B cell (primary cell): ENCODE results near the gene AKAP11. TPM values are rescaled to one million over a fixed set of nuclear protein-coding genes. Genes with fewer than 3 reads are reported as not detected.

Experiments used
- ATAC-seq: fragments of 200-7000 bp; cut with Tn5 transposase; one replicate; pipeline ENCODE4 v1.10.0; 2021; ENCODE audit warnings: low read depth, mild to moderate bottlenecking, moderate number of reproducible peaks, moderate library complexity
- CTCF ChIA-PET: fragments of 350-600 bp; sonication (Branson Sonifier 250); formaldehyde crosslinking; loops from one replicate; lab custom pipeline; 2021; ENCODE audit warnings: antibody characterized with exemption, inconsistent platforms; lab: Charles Lee
- POLR2A ChIA-PET: fragments of 350-600 bp; sonication (Branson Sonifier 250); formaldehyde crosslinking; loops from one replicate; lab custom pipeline; 2021; ENCODE audit warnings: antibody characterized with exemption; lab: Charles Lee
- DNase-seq: peaks from one replicate; pipeline ENCODE4 v3.0.0; 2013
- H2AFZ ChIP-seq: 2 replicates; pipeline ENCODE4 v1.6.1; 2012; ENCODE audit warnings: mild to moderate bottlenecking, low read depth, low read length; ENCODE audit not compliant: insufficient read depth, poor library complexity, severe bottlenecking
- H3K27ac ChIP-seq, 2 donors: 1 replicate in 1 of 2; 2 replicates in 1 of 2; pipeline ENCODE4 v1.5.1; 2012 to 2013; ENCODE audit warnings: low read length in 2 of 2, mild to moderate bottlenecking in 2 of 2, moderate library complexity in 1 of 2
- H3K27me3 ChIP-seq, 4 experiments: fragments of 200-600 bp in 1 of 4; sonication (generic) in 1 of 4; replicated peaks in 1 of 4; 1 replicate in 2 of 4; 2 replicates in 2 of 4; pipeline versions ENCODE4 v1.6.1 to v1.7.0; 2013 to 2016; ENCODE audit warnings: low read length in 3 of 4, mild to moderate bottlenecking in 2 of 4, mixed read lengths in 1 of 4, moderate library complexity in 1 of 4; ENCODE audit not compliant: insufficient read depth in 4 of 4, control insufficient read depth in 3 of 4; ENCODE audit errors: control extremely low read depth in 1 of 4
- H3K36me3 ChIP-seq, 2 experiments: replicated peaks in 1 of 2; 1 replicate in 1 of 2; 2 replicates in 1 of 2; pipeline versions ENCODE4 v1.6.1 to v1.7.1; 2013; ENCODE audit warnings: low read length in 1 of 2; ENCODE audit not compliant: insufficient read depth in 2 of 2, control insufficient read depth in 1 of 2; ENCODE audit errors: control extremely low read depth in 1 of 2, extremely low read depth in 1 of 2
- H3K4me1 ChIP-seq, 2 donors: fragments of 200-600 bp in 1 of 2; sonication (generic) in 1 of 2; 1 replicate in 1 of 2; 2 replicates in 1 of 2; pipeline versions ENCODE4 v1.5.1 to v1.6.1; 2013 to 2017; ENCODE audit warnings: low read length in 2 of 2; ENCODE audit not compliant: control insufficient read depth in 2 of 2, insufficient read depth in 2 of 2
- H3K4me2 ChIP-seq: replicated peaks from 2 replicates; pipeline ENCODE3; 2012; ENCODE audit warnings: mild to moderate bottlenecking, low read depth, low read length; ENCODE audit not compliant: poor library complexity, severe bottlenecking
- H3K4me3 ChIP-seq, 5 experiments: fragments of 200-600 bp in 1 of 5; sonication (generic) in 1 of 5; 1 replicate in 3 of 5; 2 replicates in 2 of 5; pipeline versions ENCODE4 v1.5.1 to v1.7.0; 2011 to 2016; ENCODE audit warnings: low read length in 4 of 5, mild to moderate bottlenecking in 4 of 5, low read depth in 2 of 5, control low read depth in 1 of 5, moderate library complexity in 1 of 5; ENCODE audit not compliant: insufficient read depth in 1 of 5; ENCODE audit errors: control extremely low read depth in 1 of 5, extremely low read depth in 1 of 5
- H3K79me2 ChIP-seq: fragments of 200-600 bp; sonication (generic); one replicate; pipeline ENCODE4 v1.6.0; 2016; ENCODE audit warnings: low read length; ENCODE audit not compliant: control insufficient read depth, insufficient read depth
- H3K9ac ChIP-seq: fragments of 200-600 bp; sonication (generic); 2 replicates; pipeline ENCODE4 v1.6.1; 2017; ENCODE audit warnings: mild to moderate bottlenecking, low read length, moderate library complexity
- H3K9me3 ChIP-seq, 3 donors: one replicate each; pipeline versions ENCODE4 v1.6.1 to v1.7.1; 2013; ENCODE audit warnings: low read length in 2 of 3; ENCODE audit not compliant: control insufficient read depth in 2 of 3, insufficient read depth in 1 of 3; ENCODE audit errors: control extremely low read depth in 1 of 3
- H4K20me1 ChIP-seq: 2 replicates; pipeline ENCODE4 v1.6.0; 2012; ENCODE audit warnings: mild to moderate bottlenecking, low read length; ENCODE audit not compliant: insufficient read depth, control insufficient read depth, poor library complexity, severe bottlenecking
- H3K27ac Mint-ChIP-seq: one replicate; pipeline ENCODE4 v1.8.0; 2021; ENCODE audit warnings: mixed read lengths
- H3K27me3 Mint-ChIP-seq: one replicate; pipeline ENCODE4 v1.8.0; 2021; ENCODE audit warnings: mixed read lengths
- H3K4me1 Mint-ChIP-seq: one replicate; pipeline ENCODE4 v1.8.0; 2021; ENCODE audit warnings: mixed read lengths
- H3K4me3 Mint-ChIP-seq: one replicate; pipeline ENCODE4 v1.8.0; 2021; ENCODE audit warnings: mixed read lengths
- H3K9me3 Mint-ChIP-seq: one replicate; pipeline ENCODE4 v1.8.0; 2022; ENCODE audit warnings: mixed read lengths; ENCODE audit not compliant: insufficient read depth
- CTCF ChIP-seq: fragments of 200-600 bp; IDR thresholded peaks from one replicate; pipeline ENCODE4 v1.8.0; 2022; ENCODE audit warnings: antibody characterized with exemption, mild to moderate bottlenecking
- EZH2 ChIP-seq: IDR thresholded peaks from 2 replicates; pipeline ENCODE4 v1.6.1; 2012; ENCODE audit warnings: borderline replicate concordance, low read depth, mild to moderate bottlenecking, moderate library complexity, low read length; ENCODE audit not compliant: insufficient read depth, poor library complexity, severe bottlenecking
- WGBS: methylation state at CpG from one replicate; pipeline ENCODE4 v1.1.5; 2013; ENCODE audit warnings: missing lambda C conversion rate; ENCODE audit not compliant: insufficient coverage; 5-methylcytosine and 5-hydroxymethylcytosine counted together
- intact Hi-C: fragments of 100-400 bp; cut with micrococcal nuclease; formaldehyde crosslinking; loops from one replicate; pipeline ENCODE4 v1.10.0; 2022
- polyA plus RNA-seq: library from polyadenylated mRNA; depleted of rRNA; stranded (reverse); fragments of >200 nt; gene quantifications from 2 replicates; pipeline ENCODE4 v1.2.3, GENCODE V29; 2012
- total RNA-seq, 2 donors: library from RNA; stranded (reverse); fragments of 120-200 nt in 1 of 2; gene quantifications; 1 replicate in 1 of 2; 2 replicates in 1 of 2; pipeline versions ENCODE4 v1.2.3 to v1.2.4, GENCODE V29; 2013 to 2022

AKAP11 gene
- total and polyA plus RNA-seq, 2 donors (not counting 1 experiment from before 2014, with no cell fraction given) = 10.2 to 42.9 TPM

DNA sequence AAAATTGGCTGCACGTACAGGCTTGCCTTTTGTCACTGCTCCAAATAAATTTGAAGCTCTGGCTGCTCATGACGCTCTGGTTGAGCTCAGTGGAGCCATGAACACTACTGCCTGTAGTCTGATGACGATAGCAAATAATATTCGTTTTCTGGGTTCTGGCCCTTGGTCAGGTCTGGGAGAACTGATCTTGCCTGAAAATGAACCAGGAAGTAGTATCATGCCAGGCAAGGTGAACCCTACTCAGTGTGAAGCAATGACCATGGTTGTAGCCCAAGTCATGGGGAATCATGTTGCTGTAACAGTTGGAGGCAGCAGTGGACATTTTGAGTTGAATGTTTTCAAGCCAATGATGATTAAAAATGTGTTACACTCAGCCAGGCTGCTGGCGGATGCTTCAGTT is 16.1 kb upstream of the AKAP11 start:
- no peak for ATAC-seq
- Histone ChIP-seq H3K4me3 (no peak overlapping the region), H3K4me2 (no peak overlapping the region), H3K4me1 (no peaks in the 10 kb centered on the region), H2AFZ (no peak overlapping the region), H3K36me3 (no peaks in the 10 kb centered on the region), H3K79me2 (no peaks in the 10 kb centered on the region), H3K9ac (no peak overlapping the region), H4K20me1 (no peaks in the 10 kb centered on the region), H3K9me3 (no peaks in the 10 kb centered on the region), H3K27me3 (no peaks in the 10 kb centered on the region), H3K27ac (no peak overlapping the region)
- no peak for DNase-seq
- TF ChIP-seq EZH2 = no peak
- TF ChIP-seq CTCF = no peak
- intact Hi-C loops = no loop called here
- 92% methylated on average over 5 of the region's 5 CpGs for WGBS
- no peaks in the 10 kb centered on the region for H3K9me3 Mint-ChIP-seq
- H3K4me1 Mint-ChIP-seq = no peaks in the 10 kb centered on the region
- CTCF ChIA-PET = no interaction called here
- no peak overlapping the region for H3K27ac Mint-ChIP-seq
- H3K4me3 Mint-ChIP-seq = no peak overlapping the region
- H3K27me3 Mint-ChIP-seq = no peaks in the 10 kb centered on the region
- POLR2A ChIA-PET = no interaction called here

DNA sequence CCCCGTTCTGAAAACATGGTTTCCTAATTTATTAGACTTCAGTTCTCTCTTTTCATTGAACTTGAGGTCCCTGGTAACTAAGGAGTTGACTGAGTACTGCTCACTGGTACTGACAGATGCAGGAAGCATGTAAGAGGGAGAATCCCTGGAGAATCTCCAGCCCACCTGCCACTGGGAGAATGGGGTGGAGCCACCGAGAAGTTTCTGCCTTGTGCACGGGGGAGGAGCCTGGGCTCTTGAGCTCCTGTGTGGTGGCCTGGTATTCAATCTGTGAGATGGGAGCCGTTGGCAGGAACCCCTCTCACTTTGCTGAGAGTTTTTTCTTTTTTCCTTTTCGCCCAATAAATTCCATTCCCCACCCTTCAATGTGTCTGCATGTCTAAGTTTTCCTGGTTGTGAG is 13.2 kb upstream of the AKAP11 start:
- H3K4me3 ChIP-seq = no peak overlapping the region
- DNase-seq (no peak), ATAC-seq (no peak)
- H3K4me2 ChIP-seq = no peak overlapping the region
- no peak overlapping the region for H2AFZ ChIP-seq
- H3K4me1 ChIP-seq = no peaks in the 10 kb centered on the region
- ChIA-PET POLR2A (no interaction called here), CTCF (no interaction called here)
- H3K27ac Mint-ChIP-seq = no peak overlapping the region
- WGBS = 93% methylated on average over 2 of the region's 5 CpGs
- no peaks in the 10 kb centered on the region for H3K36me3 ChIP-seq
- no peak for TF ChIP-seq CTCF
- TF ChIP-seq EZH2 = no peak
- no peaks in the 10 kb centered on the region for H4K20me1 ChIP-seq
- H3K4me3 Mint-ChIP-seq = no peak overlapping the region
- H3K9ac ChIP-seq = no peak overlapping the region
- H3K9me3 Mint-ChIP-seq = no peaks in the 10 kb centered on the region
- no peaks in the 10 kb centered on the region for H3K9me3 ChIP-seq
- H3K27ac ChIP-seq = no peak overlapping the region
- H3K27me3 Mint-ChIP-seq = peaks cover 8% of the 10 kb centered on the region
- H3K4me1 Mint-ChIP-seq = no peaks in the 10 kb centered on the region
- no peaks in the 10 kb centered on the region for H3K79me2 ChIP-seq
- intact Hi-C loops = no loop called here
- peaks cover 0 to 3% (median 0%) of the 10 kb centered on the region in 4 experiments for H3K27me3 ChIP-seq
